ENCODE measurements around the gene DHFR2. TPM values are rescaled to one million over a fixed set of nuclear protein-coding genes. Genes with fewer than 3 reads are reported as not detected.

Gene DHFR2
- total and polyA plus RNA-seq, 9 of the 15 experiments (the other 6 are each of a cell fraction or from before 2014, with no cell fraction given), result 0.64 to 1.7 (median 1.4) TPM

GRCh38 chr3:94071713-94072284 is 9.1 kb upstream of the DHFR2 start:
- H3K27ac ChIP-seq (ENCODE audit: extremely low read depth, low read depth, low read length), result no peak overlapping the region
- in situ Hi-C loops (cut with MboI), result no loop called here
- no peak for FAIRE-seq

More at GRCh38 chr3:94071713-94072284, 9.1 kb upstream of the DHFR2 start:
- Histone ChIP-seq H2AFZ (ENCODE audit: low read depth, low read length) (no peak overlapping the region), H3K4me3 (no peak overlapping the region), H3K4me2 (ENCODE audit: insufficient read depth, low read length) (no peak overlapping the region), H3K9me3 (replicated peaks; ENCODE audit: control insufficient read depth, insufficient read depth, low read depth, low read length) (no peaks in the 10 kb centered on the region), H4K20me1 (replicated peaks; ENCODE audit: control insufficient read depth, insufficient read depth, low read length) (no peaks in the 10 kb centered on the region), H3K4me1 (replicated peaks in 1 of 2; ENCODE audit: control insufficient read depth in 2 of 2, insufficient read depth in 2 of 2, low read length in 2 of 2) (no peaks in the 10 kb centered on the region), H3K9ac (ENCODE audit: insufficient read depth in 1 of 2, low read depth in 2 of 2, low read length in 2 of 2) (no peak overlapping the region), H3K79me2 (ENCODE audit: control insufficient read depth, insufficient read depth, low read length) (no peaks in the 10 kb centered on the region; the same call in 1 of the 3 replicates), H3K36me3 (ENCODE audit: control insufficient read depth, insufficient read depth, low read length) (peaks cover 9% of the 10 kb centered on the region), H3K9me1 (ENCODE audit: control insufficient read depth, insufficient read depth, low read length) (no peaks in the 10 kb centered on the region), H3K27me3 (ENCODE audit: control insufficient read depth in 2 of 2, insufficient read depth in 2 of 2, low read length in 2 of 2) (no peaks in the 10 kb centered on the region)
- 75% methylated on average over 4 of the region's 4 CpGs for WGBS (ENCODE audit: insufficient coverage, low coverage, missing lambda C conversion rate)
- CTCF ChIA-PET (ENCODE audit: low intra/inter-chr PET ratio), result no interaction called here
- DNase-seq (ENCODE audit: extremely low read depth in 1 of 4, low spot score in 3 of 4) (no peak), ATAC-seq (no peak)
- POLR2A ChIA-PET, result interaction anchor here (1.4 kb wide), 1 partner anchor 9 kb away, joined by 10 read pairs; the partner anchor contains the start of genes DHFR2 and NSUN3
- no peak for TF ChIP-seq ZFP30 (CRISPR knock-in tag; IDR thresholded peaks at IDR 0.05; ENCODE audit: borderline replicate concordance)
- no peak for TF ChIP-seq MEF2A (IDR thresholded peaks at IDR 0.05; ENCODE audit: control insufficient read depth, low read depth, low read length)
- no peak for TF ChIP-seq JUND (IDR thresholded peaks at IDR 0.05; ENCODE audit: borderline replicate concordance, low read depth, low read length)
- TF ChIP-seq JUND (tag; IDR thresholded peaks at IDR 0.05; ENCODE audit: borderline replicate concordance, low read depth, low read length), result no peak
- TF ChIP-seq CGGBP1 (CRISPR knock-in tag; IDR thresholded peaks at IDR 0.05), result no peak
- no peak for TF ChIP-seq PHF20 (IDR thresholded peaks at IDR 0.05; ENCODE audit: partially characterized antibody)
- TF ChIP-seq DLX4 (CRISPR knock-in tag; IDR thresholded peaks at IDR 0.05), result no peak
- TF ChIP-seq CUX1 (CRISPR knock-in tag; IDR thresholded peaks at IDR 0.05), result no peak
- no peak for TF ChIP-seq WHSC1 (IDR thresholded peaks at IDR 0.05; ENCODE audit: low read length)
- TF ChIP-seq ATF2 (CRISPR knock-in tag; IDR thresholded peaks at IDR 0.05), result no peak
- no peak for TF ChIP-seq FOSL1 (tag; conservative IDR thresholded peaks at IDR 0.05)
- no peak for TF ChIP-seq BMI1 (IDR thresholded peaks at IDR 0.05; ENCODE audit: low read length)
- no peak for TF ChIP-seq TAF7 (tag; IDR thresholded peaks at IDR 0.05)
- TF ChIP-seq ZNF695 (CRISPR knock-in tag; IDR thresholded peaks at IDR 0.05), result no peak
- no peak for TF ChIP-seq ZNF507 (tag; conservative IDR thresholded peaks at IDR 0.05)
- BruUV-seq (replicated peaks), result no TSS peak
- intact Hi-C loops (cut with micrococcal nuclease), result no loop called here

Measured in K562 (cell line).